ENCODE results near the gene VAMP8.
A peak's percentile ranks its signal among the peaks of the same experiment; 100 is the strongest.
"Not testable (repeated sequence)": the region's sequence is repeated elsewhere in the genome, so short reads cannot be mapped to it uniquely, and the experiment has no call there.

The VAMP8 gene

GRCh38 chr2:85547089-85547858 lies 30.1 kb upstream of the VAMP8 start:
- no peak for DNase-seq (ENCODE audit: low read depth)

GRCh38 chr2:85547859-85548607 lies 29.4 kb upstream of the VAMP8 start:
- DNase-seq (ENCODE audit: low read depth) = no peak

- no peak for DNase-seq (ENCODE audit: low read depth)
Observed at GRCh38 chr2:85548608-85548900, 28.8 kb upstream of the VAMP8 start.

GRCh38 chr2:85549095-85549494 lies 28.3 kb upstream of the VAMP8 start:
- DNase-seq (ENCODE audit: low read depth) = no peak

- peak; percentile 98 for DNase-seq (ENCODE audit: low read depth)
Observed at GRCh38 chr2:85549826-85550225, 27.6 kb upstream of the VAMP8 start.

- no peak for DNase-seq (ENCODE audit: low read depth)
Observed at GRCh38 chr2:85550486-85550885, 26.9 kb upstream of the VAMP8 start.

GRCh38 chr2:85551698-85552678 lies 25.4 kb upstream of the VAMP8 start:
- no peak for DNase-seq (ENCODE audit: low read depth)

- DNase-seq (ENCODE audit: low read depth) = no peak
Observed at GRCh38 chr2:85553184-85553583, 24.2 kb upstream of the VAMP8 start.

GRCh38 chr2:85554980-85555612 lies 22.3 kb upstream of the VAMP8 start:
- DNase-seq (ENCODE audit: low read depth) = no peak

GRCh38 chr2:85557130-85557529 lies 20.3 kb upstream of the VAMP8 start:
- DNase-seq (ENCODE audit: low read depth) = no peak

GRCh38 chr2:85558160-85558559 lies 19.2 kb upstream of the VAMP8 start:
- no peak for DNase-seq (ENCODE audit: low read depth)

GRCh38 chr2:85560403-85560726 lies 17.0 kb upstream of the VAMP8 start:
- DNase-seq (ENCODE audit: low read depth) = not testable (repeated sequence)

- DNase-seq (ENCODE audit: low read depth) = no peak
Observed at GRCh38 chr2:85560812-85561279, 16.5 kb upstream of the VAMP8 start.

GRCh38 chr2:85561280-85562212 lies 15.8 kb upstream of the VAMP8 start, which contains the start of gene GGCX:
GGCX (minus strand) TSS chr2:85561493; CDS start chr2:85561428, 65 bp downstream.
- no peak for DNase-seq (ENCODE audit: low read depth)

- no peak for DNase-seq (ENCODE audit: low read depth)
Observed at GRCh38 chr2:85564144-85564563, 13.2 kb upstream of the VAMP8 start.

- no peak for DNase-seq (ENCODE audit: low read depth)
Observed at GRCh38 chr2:85566265-85566664, 11.1 kb upstream of the VAMP8 start.

GRCh38 chr2:85575739-85576138 lies 1.6 kb upstream of the VAMP8 start:
- no peak for DNase-seq (ENCODE audit: low read depth)

- DNase-seq (ENCODE audit: low read depth) = no peak
Observed at GRCh38 chr2:85577063-85577385, 362 bp upstream of the VAMP8 start.

GRCh38 chr2:85578243-85579180 lies 1.1 kb downstream of the VAMP8 start:
- no peak for DNase-seq (ENCODE audit: low read depth)

Data from HS-5 (cell line).